Neural cell (in vitro differentiated cells): ENCODE data around the gene CCDC15. TPM values are rescaled to one million over a fixed set of nuclear protein-coding genes. Genes with fewer than 3 reads are reported as not detected.

Source experiments
- H2AFZ ChIP-seq: fragments of 200-600, 300-800 bp; sonication (generic), shearing (Covaris generic); 2 replicates; pipeline ENCODE4 v1.6.0; 2014; ENCODE audit warnings: low read depth, mild to moderate bottlenecking, antibody characterized with exemption, low read length, moderate library complexity
- H3F3A ChIP-seq: fragments of 200-600 bp; shearing (Covaris generic); 2 replicates; pipeline ENCODE4 v1.6.1; 2016; ENCODE audit warnings: mild to moderate bottlenecking, moderate library complexity, mixed read lengths, antibody characterized with exemption, low read length; ENCODE audit not compliant: insufficient read depth, poor library complexity, severe bottlenecking
- H3K27ac ChIP-seq: fragments of 200-600, 300-800 bp; sonication (generic), shearing (Covaris generic); 2 replicates; pipeline ENCODE4 v1.5.1; 2014; ENCODE audit warnings: mild to moderate bottlenecking, low read length, moderate library complexity
- H3K27me3 ChIP-seq: fragments of 300-800, 200-600 bp; sonication (generic), shearing (Covaris generic); 2 replicates; pipeline ENCODE4 v1.6.0; 2014; ENCODE audit warnings: mild to moderate bottlenecking, low read depth, low read length, moderate library complexity; ENCODE audit not compliant: insufficient read depth
- H3K36me3 ChIP-seq: fragments of 300-800, 200-600 bp; sonication (generic), shearing (Covaris generic); 2 replicates; pipeline ENCODE4 v1.5.1; 2014; ENCODE audit warnings: mild to moderate bottlenecking, antibody characterized with exemption, low read length, moderate library complexity; ENCODE audit not compliant: insufficient read depth
- H3K4me2 ChIP-seq: fragments of 300-800, 200-600 bp; sonication (generic), shearing (Covaris generic); 2 replicates; pipeline ENCODE4 v1.6.0; 2014; ENCODE audit warnings: mild to moderate bottlenecking, low read length
- H3K4me3 ChIP-seq: fragments of 300-800, 200-600 bp; sonication (generic), shearing (Covaris generic); 2 replicates; pipeline ENCODE4 v1.5.1; 2014; ENCODE audit warnings: mild to moderate bottlenecking, low read length, moderate library complexity
- H3K79me2 ChIP-seq: fragments of 200-600 bp; shearing (Covaris generic); replicated peaks from 2 replicates; pipeline ENCODE4 v1.6.0; 2014; ENCODE audit warnings: mild to moderate bottlenecking, low read length, moderate library complexity; ENCODE audit not compliant: insufficient read depth
- H3K9ac ChIP-seq: fragments of 300-800, 200-600 bp; sonication (generic), shearing (Covaris generic); 2 replicates; pipeline ENCODE4 v1.6.1; 2016; ENCODE audit warnings: mild to moderate bottlenecking, low read length, mixed read lengths
- H3K9me2 ChIP-seq: fragments of 200-600 bp; shearing (Covaris generic); 2 replicates; pipeline ENCODE4 v1.6.1; 2016; ENCODE audit warnings: mild to moderate bottlenecking, low read length, mixed read lengths; ENCODE audit not compliant: insufficient read depth
- H3K9me3 ChIP-seq: fragments of 200-600, 300-800 bp; sonication (generic), shearing (Covaris generic); 2 replicates; pipeline ENCODE4 v1.6.1; 2016; ENCODE audit warnings: mild to moderate bottlenecking, mixed run types, low read length, moderate library complexity, mixed read lengths
- H4K20me1 ChIP-seq: fragments of 200-600 bp; shearing (Covaris generic); 2 replicates; pipeline ENCODE4 v1.6.1; 2016; ENCODE audit warnings: mild to moderate bottlenecking, mixed run types; ENCODE audit not compliant: insufficient read depth
- EP300 ChIP-seq: fragments of 450-650 bp; conservative IDR thresholded peaks from 2 replicates; pipeline ENCODE4 v1.6.1; 2014; ENCODE audit warnings: antibody characterized with exemption, mild to moderate bottlenecking, moderate library complexity; ENCODE audit not compliant: poor library complexity, severe bottlenecking
- EZH2 ChIP-seq: fragments of 200-600, 300-800 bp; shearing (Covaris generic), sonication (generic); IDR thresholded peaks from 2 replicates; pipeline ENCODE4 v1.6.1; 2014; ENCODE audit warnings: antibody characterized with exemption, low read length, borderline replicate concordance, mild to moderate bottlenecking; ENCODE audit not compliant: insufficient read depth, poor library complexity, severe bottlenecking
- MXI1 ChIP-seq: fragments of 450-650 bp; conservative IDR thresholded peaks from 2 replicates; pipeline ENCODE4 v1.6.1; 2014; ENCODE audit warnings: antibody characterized with exemption, mild to moderate bottlenecking; ENCODE audit not compliant: poor library complexity, severe bottlenecking
- POLR2AphosphoS5 ChIP-seq: IDR thresholded peaks from 2 replicates; pipeline ENCODE4 v1.6.1; 2012
- RAD21 ChIP-seq: fragments of 450-650 bp; conservative IDR thresholded peaks from 2 replicates; pipeline ENCODE4 v1.6.1; 2014; ENCODE audit warnings: antibody characterized with exemption, mild to moderate bottlenecking, moderate library complexity
- SMC3 ChIP-seq: fragments of 450-650 bp; conservative IDR thresholded peaks from 2 replicates; pipeline ENCODE4 v1.6.1; 2014; ENCODE audit warnings: antibody characterized with exemption, mild to moderate bottlenecking, moderate library complexity; ENCODE audit not compliant: poor library complexity
- TAF1 ChIP-seq: IDR thresholded peaks from 2 replicates; pipeline ENCODE4 v1.6.1; 2012; ENCODE audit warnings: low read depth
- polyA plus RNA-seq: library from polyadenylated mRNA; depleted of rRNA; stranded (reverse); fragments of >200 nt; gene quantifications from 2 replicates; pipeline ENCODE4 v1.2.3, GENCODE V29; 2014
- TF ChIP-seq, protein P1 (sequence below): fragments of 450-650 bp; IDR thresholded peaks from 2 replicates; pipeline ENCODE4 v1.5.1; 2014; ENCODE audit warnings: antibody characterized with exemption, mild to moderate bottlenecking, moderate library complexity; ENCODE audit not compliant: poor library complexity, severe bottlenecking
- TF ChIP-seq, protein P2 (sequence below): IDR thresholded peaks from 2 replicates; pipeline ENCODE4 v1.6.1; 2012; ENCODE audit warnings: borderline replicate concordance

Gene CCDC15
- polyA plus RNA-seq, 1 donor from 2014 or later: 2.5 TPM

DNA sequence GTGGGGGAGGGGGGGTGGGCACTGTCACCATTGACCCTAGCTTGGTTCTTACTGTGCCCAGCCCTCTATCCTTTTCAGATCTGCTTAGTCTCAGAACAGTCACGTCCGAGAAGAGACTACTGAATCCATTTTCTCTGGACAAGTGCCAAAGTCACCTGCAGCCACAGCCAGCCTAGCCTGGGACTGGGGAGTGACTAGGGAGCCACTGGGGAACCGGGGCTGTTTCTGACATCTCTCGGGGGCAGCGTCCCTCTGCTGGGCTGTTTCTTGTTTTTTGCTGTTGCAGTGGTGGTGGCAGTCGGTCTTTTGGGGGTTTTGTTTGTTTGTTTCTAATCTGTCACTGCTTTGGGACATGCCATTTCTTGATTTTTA is 117.8 kb downstream of the CCDC15 start:
- TF ChIP-seq MXI1: no peak
- no peak for TF ChIP-seq POLR2AphosphoS5
- TF ChIP-seq TAF1: no peak
- no peak for TF ChIP-seq RAD21
- TF ChIP-seq, protein P1, sequence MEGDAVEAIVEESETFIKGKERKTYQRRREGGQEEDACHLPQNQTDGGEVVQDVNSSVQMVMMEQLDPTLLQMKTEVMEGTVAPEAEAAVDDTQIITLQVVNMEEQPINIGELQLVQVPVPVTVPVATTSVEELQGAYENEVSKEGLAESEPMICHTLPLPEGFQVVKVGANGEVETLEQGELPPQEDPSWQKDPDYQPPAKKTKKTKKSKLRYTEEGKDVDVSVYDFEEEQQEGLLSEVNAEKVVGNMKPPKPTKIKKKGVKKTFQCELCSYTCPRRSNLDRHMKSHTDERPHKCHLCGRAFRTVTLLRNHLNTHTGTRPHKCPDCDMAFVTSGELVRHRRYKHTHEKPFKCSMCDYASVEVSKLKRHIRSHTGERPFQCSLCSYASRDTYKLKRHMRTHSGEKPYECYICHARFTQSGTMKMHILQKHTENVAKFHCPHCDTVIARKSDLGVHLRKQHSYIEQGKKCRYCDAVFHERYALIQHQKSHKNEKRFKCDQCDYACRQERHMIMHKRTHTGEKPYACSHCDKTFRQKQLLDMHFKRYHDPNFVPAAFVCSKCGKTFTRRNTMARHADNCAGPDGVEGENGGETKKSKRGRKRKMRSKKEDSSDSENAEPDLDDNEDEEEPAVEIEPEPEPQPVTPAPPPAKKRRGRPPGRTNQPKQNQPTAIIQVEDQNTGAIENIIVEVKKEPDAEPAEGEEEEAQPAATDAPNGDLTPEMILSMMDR: no peak
- TF ChIP-seq, protein P2, sequence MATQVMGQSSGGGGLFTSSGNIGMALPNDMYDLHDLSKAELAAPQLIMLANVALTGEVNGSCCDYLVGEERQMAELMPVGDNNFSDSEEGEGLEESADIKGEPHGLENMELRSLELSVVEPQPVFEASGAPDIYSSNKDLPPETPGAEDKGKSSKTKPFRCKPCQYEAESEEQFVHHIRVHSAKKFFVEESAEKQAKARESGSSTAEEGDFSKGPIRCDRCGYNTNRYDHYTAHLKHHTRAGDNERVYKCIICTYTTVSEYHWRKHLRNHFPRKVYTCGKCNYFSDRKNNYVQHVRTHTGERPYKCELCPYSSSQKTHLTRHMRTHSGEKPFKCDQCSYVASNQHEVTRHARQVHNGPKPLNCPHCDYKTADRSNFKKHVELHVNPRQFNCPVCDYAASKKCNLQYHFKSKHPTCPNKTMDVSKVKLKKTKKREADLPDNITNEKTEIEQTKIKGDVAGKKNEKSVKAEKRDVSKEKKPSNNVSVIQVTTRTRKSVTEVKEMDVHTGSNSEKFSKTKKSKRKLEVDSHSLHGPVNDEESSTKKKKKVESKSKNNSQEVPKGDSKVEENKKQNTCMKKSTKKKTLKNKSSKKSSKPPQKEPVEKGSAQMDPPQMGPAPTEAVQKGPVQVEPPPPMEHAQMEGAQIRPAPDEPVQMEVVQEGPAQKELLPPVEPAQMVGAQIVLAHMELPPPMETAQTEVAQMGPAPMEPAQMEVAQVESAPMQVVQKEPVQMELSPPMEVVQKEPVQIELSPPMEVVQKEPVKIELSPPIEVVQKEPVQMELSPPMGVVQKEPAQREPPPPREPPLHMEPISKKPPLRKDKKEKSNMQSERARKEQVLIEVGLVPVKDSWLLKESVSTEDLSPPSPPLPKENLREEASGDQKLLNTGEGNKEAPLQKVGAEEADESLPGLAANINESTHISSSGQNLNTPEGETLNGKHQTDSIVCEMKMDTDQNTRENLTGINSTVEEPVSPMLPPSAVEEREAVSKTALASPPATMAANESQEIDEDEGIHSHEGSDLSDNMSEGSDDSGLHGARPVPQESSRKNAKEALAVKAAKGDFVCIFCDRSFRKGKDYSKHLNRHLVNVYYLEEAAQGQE: no peak
- no peak for TF ChIP-seq EZH2
- TF ChIP-seq SMC3: no peak
- TF ChIP-seq EP300: no peak
- Histone ChIP-seq H3K9me2 (no peaks in the 10 kb centered on the region), H4K20me1 (no peaks in the 10 kb centered on the region), H3K9ac (no peak overlapping the region), H2AFZ (no peak overlapping the region), H3F3A (no peaks in the 10 kb centered on the region), H3K36me3 (no peaks in the 10 kb centered on the region), H3K27me3 (no peaks in the 10 kb centered on the region), H3K27ac (no peak overlapping the region), H3K4me3 (no peak overlapping the region), H3K9me3 (no peaks in the 10 kb centered on the region), H3K4me2 (no peak overlapping the region), H3K79me2 (no peaks in the 10 kb centered on the region)

DNA sequence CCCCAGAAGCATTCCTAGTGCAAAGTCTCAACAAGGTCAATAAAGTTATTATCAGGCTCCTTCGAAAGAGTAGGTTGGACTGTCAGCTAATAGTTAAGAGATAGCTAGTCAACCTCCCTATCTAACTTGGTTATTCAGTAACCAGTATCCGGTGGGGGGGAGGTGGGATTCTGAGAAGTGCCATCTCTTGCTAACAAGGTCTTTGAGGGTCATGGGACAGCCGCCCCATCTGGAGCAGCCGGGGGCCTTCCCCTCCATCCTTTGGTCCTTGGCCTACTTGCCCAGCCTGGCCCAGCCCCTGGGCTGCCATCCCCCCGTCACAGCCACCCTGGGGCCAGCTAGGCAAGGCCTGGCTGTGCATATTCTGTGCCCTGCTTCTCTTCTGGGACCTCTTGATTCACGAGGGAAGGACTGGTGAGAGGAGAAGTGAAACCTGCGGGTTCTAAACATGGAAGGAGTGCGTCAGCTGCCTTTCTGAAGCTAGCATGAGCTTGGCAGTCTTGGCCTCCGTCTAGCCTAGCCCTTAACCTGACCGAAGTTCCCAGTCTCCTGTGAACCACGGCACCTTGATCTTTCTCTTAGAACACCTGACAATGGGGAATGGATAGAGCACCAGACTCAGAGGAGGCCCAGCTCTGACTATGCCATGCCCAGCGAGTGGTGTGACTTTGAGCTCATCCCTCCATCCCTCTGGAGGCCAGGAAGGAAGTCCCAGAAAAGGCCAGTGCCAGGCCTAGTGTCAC is 118.4 kb downstream of the CCDC15 start:
- no peak overlapping the region for H3K4me2 ChIP-seq
- H4K20me1 ChIP-seq: no peaks in the 10 kb centered on the region
- H3K4me3 ChIP-seq: no peak overlapping the region
- H3K9ac ChIP-seq: no peak overlapping the region
- H3K79me2 ChIP-seq: no peaks in the 10 kb centered on the region
- H3K36me3 ChIP-seq: no peaks in the 10 kb centered on the region
- no peak for TF ChIP-seq MXI1
- TF ChIP-seq TAF1: no peak
- TF ChIP-seq EP300: no peak
- TF ChIP-seq EZH2: no peak
- TF ChIP-seq, protein P1: no peak
- no peak for TF ChIP-seq RAD21
- TF ChIP-seq, protein P2: no peak
- H3K9me3 ChIP-seq: no peaks in the 10 kb centered on the region
- no peaks in the 10 kb centered on the region for H3F3A ChIP-seq
- no peaks in the 10 kb centered on the region for H3K27me3 ChIP-seq
- no peaks in the 10 kb centered on the region for H3K9me2 ChIP-seq
- H2AFZ ChIP-seq: no peak overlapping the region
- no peak overlapping the region for H3K27ac ChIP-seq
